H9 (cell line): ENCODE results near the gene KIF11. TPM values are rescaled to one million over a fixed set of nuclear protein-coding genes. Genes with fewer than 3 reads are reported as not detected.

Experiments
- DNase-seq: peaks from one replicate; pipeline ENCODE4 v3.0.0-alpha.2; 2017
- H2AFZ ChIP-seq: one replicate; pipeline ENCODE4 v1.6.1; 2013; ENCODE audit warnings: mild to moderate bottlenecking, low read length, control low read depth, moderate library complexity
- H2AK5ac ChIP-seq: 2 replicates; pipeline ENCODE4 v1.6.1; 2013; ENCODE audit warnings: low read length, control low read depth, mixed read lengths; ENCODE audit not compliant: insufficient read length
- H2BK120ac ChIP-seq: one replicate; pipeline ENCODE4 v1.6.1; 2013; ENCODE audit warnings: low read depth, mild to moderate bottlenecking, low read length, control low read depth, inconsistent platforms; ENCODE audit not compliant: poor library complexity, severe bottlenecking
- H2BK12ac ChIP-seq: 2 replicates; pipeline ENCODE4 v1.6.1; 2013; ENCODE audit warnings: low read length, control low read depth, mixed read lengths, low read depth; ENCODE audit not compliant: insufficient read length
- H2BK15ac ChIP-seq: 2 replicates; pipeline ENCODE4 v1.6.1; 2013; ENCODE audit warnings: low read depth, low read length, control low read depth
- H2BK20ac ChIP-seq: one replicate; pipeline ENCODE4 v1.6.1; 2013; ENCODE audit warnings: low read depth, mild to moderate bottlenecking, low read length, control low read depth, inconsistent platforms; ENCODE audit not compliant: poor library complexity, severe bottlenecking
- H2BK5ac ChIP-seq: 2 replicates; pipeline ENCODE4 v1.6.1; 2013; ENCODE audit warnings: low read length, control low read depth, mixed read lengths; ENCODE audit not compliant: insufficient read length
- H3K14ac ChIP-seq: 2 replicates; pipeline ENCODE4 v1.6.1; 2013; ENCODE audit warnings: low read length, control low read depth; ENCODE audit not compliant: insufficient read depth
- H3K18ac ChIP-seq: 2 replicates; pipeline ENCODE4 v1.6.1; 2013; ENCODE audit warnings: low read depth, mild to moderate bottlenecking, mixed read lengths, low read length, control low read depth; ENCODE audit not compliant: insufficient read length
- H3K23ac ChIP-seq: 2 replicates; pipeline ENCODE4 v1.6.1; 2013; ENCODE audit warnings: low read length, control low read depth, mixed read lengths, low read depth; ENCODE audit not compliant: insufficient read length
- H3K23me2 ChIP-seq: 2 replicates; pipeline ENCODE4 v1.6.1; 2013; ENCODE audit warnings: low read depth, mild to moderate bottlenecking, mixed read lengths, low read length, control low read depth; ENCODE audit not compliant: insufficient read length, poor library complexity, severe bottlenecking
- H3K27ac ChIP-seq: 2 replicates; pipeline ENCODE4 v1.5.1; 2013; ENCODE audit warnings: low read length, control low read depth, mixed read lengths, low read depth; ENCODE audit not compliant: insufficient read length
- H3K27me3 ChIP-seq: 2 replicates; pipeline ENCODE4 v1.6.1; 2013; ENCODE audit warnings: low read length, control low read depth, inconsistent platforms; ENCODE audit not compliant: insufficient read depth
- H3K4ac ChIP-seq: 2 replicates; pipeline ENCODE4 v1.6.1; 2013; ENCODE audit warnings: low read depth, mild to moderate bottlenecking, control low read depth, inconsistent platforms, low read length, moderate library complexity
- H3K4me1 ChIP-seq: 2 replicates; pipeline ENCODE4 v1.6.1; 2013; ENCODE audit warnings: low read length, control low read depth, inconsistent platforms; ENCODE audit not compliant: insufficient read depth
- H3K4me2 ChIP-seq: 2 replicates; pipeline ENCODE4 v1.6.1; 2013; ENCODE audit warnings: low read length, control low read depth, mixed read lengths; ENCODE audit not compliant: insufficient read length, insufficient read depth
- H3K56ac ChIP-seq: 2 replicates; pipeline ENCODE4 v1.6.1; 2013; ENCODE audit warnings: low read depth, mild to moderate bottlenecking, mixed read lengths, low read length, control low read depth; ENCODE audit not compliant: insufficient read length
- H3K79me1 ChIP-seq: 2 replicates; pipeline ENCODE4 v1.6.1; 2013; ENCODE audit warnings: low read depth, mild to moderate bottlenecking, moderate library complexity, low read length, control low read depth, inconsistent platforms; ENCODE audit not compliant: insufficient read depth, poor library complexity, severe bottlenecking
- H3K79me2 ChIP-seq: 2 replicates; pipeline ENCODE4 v1.6.1; 2013; ENCODE audit warnings: low read length, control low read depth, inconsistent platforms; ENCODE audit not compliant: insufficient read depth
- H3K9ac ChIP-seq: 2 replicates; pipeline ENCODE4 v1.6.1; 2013; ENCODE audit warnings: low read length, control low read depth, mixed read lengths; ENCODE audit not compliant: insufficient read length; ENCODE audit errors: extremely low read depth
- H3K9me3 ChIP-seq: one replicate; pipeline ENCODE4 v1.6.1; 2013; ENCODE audit warnings: low read depth, low read length, inconsistent platforms; ENCODE audit not compliant: control insufficient read depth
- H3T11ph ChIP-seq: one replicate; pipeline ENCODE4 v1.6.1; 2013; ENCODE audit warnings: mild to moderate bottlenecking, low read length, control low read depth, inconsistent platforms
- H4K20me1 ChIP-seq: one replicate; pipeline ENCODE4 v1.6.1; 2013; ENCODE audit not compliant: control insufficient read depth, insufficient read length, insufficient read depth
- H4K5ac ChIP-seq: 2 replicates; pipeline ENCODE4 v1.6.1; 2013; ENCODE audit warnings: low read depth, mild to moderate bottlenecking, mixed read lengths, low read length, control low read depth; ENCODE audit not compliant: insufficient read length
- H4K8ac ChIP-seq: replicated peaks from 2 replicates; pipeline ENCODE4 v1.6.1; 2013; ENCODE audit warnings: low read length, control low read depth, mixed read lengths, low read depth; ENCODE audit not compliant: insufficient read length
- H4K91ac ChIP-seq: 2 replicates; pipeline ENCODE4 v1.6.1; 2013; ENCODE audit warnings: low read depth, mild to moderate bottlenecking, moderate library complexity, mixed read lengths, low read length, control low read depth; ENCODE audit not compliant: insufficient read length
- H3K27ac Mint-ChIP-seq, 3 experiments: 2 replicates in 2 of 3; 3 replicates in 1 of 3; pipeline ENCODE4 v1.8.0; 2020 to 2021; ENCODE audit warnings: mixed read lengths in 3 of 3, mild to moderate bottlenecking in 1 of 3, moderate library complexity in 1 of 3
- H3K27me3 Mint-ChIP-seq: 2 replicates; pipeline ENCODE4 v1.8.0; 2021; ENCODE audit warnings: low read depth, mild to moderate bottlenecking, moderate library complexity, mixed read lengths
- H3K36me3 Mint-ChIP-seq, 3 experiments: 2 replicates in 2 of 3; 3 replicates in 1 of 3; pipeline ENCODE4 v1.8.0; 2020 to 2021; ENCODE audit warnings: low read depth in 3 of 3, mixed read lengths in 3 of 3; ENCODE audit not compliant: insufficient read depth in 1 of 3
- H3K4me1 Mint-ChIP-seq, 2 experiments: 2 replicates each; pipeline ENCODE4 v1.8.0; 2020; ENCODE audit warnings: mixed read lengths in 2 of 2
- H3K4me3 Mint-ChIP-seq, 2 experiments: 2 replicates in 1 of 2; 3 replicates in 1 of 2; pipeline ENCODE4 v1.8.0; 2020 to 2021; ENCODE audit warnings: mild to moderate bottlenecking in 2 of 2, mixed read lengths in 2 of 2, moderate library complexity in 1 of 2
- H3K9me3 Mint-ChIP-seq, 2 experiments: 2 replicates in 1 of 2; 3 replicates in 1 of 2; pipeline ENCODE4 v1.8.0; 2020; ENCODE audit warnings: mild to moderate bottlenecking in 2 of 2, mixed read lengths in 2 of 2, moderate library complexity in 1 of 2
- CTCF ChIP-seq: fragments of 200-600 bp; sonication (generic); conservative IDR thresholded peaks from 3 replicates; pipeline ENCODE4 v1.8.0; 2021; ENCODE audit warnings: antibody characterized with exemption, mild to moderate bottlenecking
- WGBS: extraction: QIAGEN DNeasy Blood & Tissue Kit; methylation state at CpG from one replicate; pipeline ENCODE4 v1.1.7; 2013; ENCODE audit warnings: missing lambda C conversion rate, low lambda C conversion rate, mixed read lengths; ENCODE audit not compliant: insufficient read length; ENCODE audit errors: extremely low coverage; 5-methylcytosine and 5-hydroxymethylcytosine counted together
- total RNA-seq: library from RNA; stranded (reverse); gene quantifications from 2 replicates; pipeline ENCODE4 v1.2.1, GENCODE V29; 2021

KIF11 gene
- total RNA-seq, 1 experiment from 2014 or later = 54.4 TPM

DNA sequence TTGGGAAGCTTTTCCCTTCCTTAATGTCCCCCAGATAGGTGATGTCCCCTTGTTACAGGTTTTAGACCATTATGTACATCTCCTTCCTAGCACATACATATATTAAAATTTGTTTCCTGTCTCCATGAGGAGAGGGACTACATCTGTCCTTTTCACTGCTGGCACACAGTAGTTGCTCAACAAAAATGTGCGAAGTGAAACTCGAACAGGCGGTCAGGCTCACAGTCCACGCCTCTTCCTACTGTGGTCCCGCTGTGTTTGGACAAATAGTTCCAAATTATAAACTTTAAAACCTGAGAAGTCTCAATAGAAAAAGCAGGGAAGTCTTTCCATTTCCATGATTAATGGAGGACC lies 95.6 kb downstream of the KIF11 start:
- no peak overlapping the region for H2AFZ ChIP-seq
- H3K9ac ChIP-seq = no peak overlapping the region
- peaks cover 37% of the 10 kb centered on the region; the same call in 1 of the 2 replicates for H3K27me3 ChIP-seq
- H3K27me3 Mint-ChIP-seq = peaks cover 80% of the 10 kb centered on the region
- H3K23me2 ChIP-seq = peaks cover 33% of the 10 kb centered on the region
- no peak overlapping the region for H3K18ac ChIP-seq
- TF ChIP-seq CTCF = no peak
- H3K9me3 ChIP-seq = no peaks in the 10 kb centered on the region
- H3K14ac ChIP-seq = no peak overlapping the region
- no peak overlapping the region for H2BK5ac ChIP-seq
- H2AK5ac ChIP-seq = no peak overlapping the region
- no peak overlapping the region for H3K4ac ChIP-seq
- H3K4me2 ChIP-seq = peak overlapping the region; percentile 62
- no peak overlapping the region for H4K91ac ChIP-seq
- H4K20me1 ChIP-seq = no peaks in the 10 kb centered on the region
- no peak overlapping the region for H3K27ac Mint-ChIP-seq
- H3T11ph ChIP-seq = no peak overlapping the region
- H3K4me3 Mint-ChIP-seq = peak overlapping the region; percentile 55 to 83
- no peaks in the 10 kb centered on the region for H3K79me2 ChIP-seq
- peaks cover 0 to 8% of the 10 kb centered on the region in 2 experiments; a peak in 3 of 5 replicates for H3K9me3 Mint-ChIP-seq
- peaks cover 20 to 28% of the 10 kb centered on the region in 2 experiments for H3K4me1 Mint-ChIP-seq
- no CpG with 5 or more reads among the region's 5 CpGs for WGBS
- H3K23ac ChIP-seq = no peak overlapping the region
- H3K27ac ChIP-seq = no peak overlapping the region
- H3K36me3 Mint-ChIP-seq = peaks cover 0 to 2% (median 0%) of the 10 kb centered on the region in 3 experiments; a peak in 2 of 7 replicates
- H3K4me1 ChIP-seq = no peaks in the 10 kb centered on the region; the same call in 1 of the 2 replicates
- H3K79me1 ChIP-seq = no peaks in the 10 kb centered on the region
- H3K56ac ChIP-seq = no peak overlapping the region
- DNase-seq = no peak
- H2BK12ac ChIP-seq = no peak overlapping the region
- H2BK15ac ChIP-seq = no peak overlapping the region
- H2BK20ac ChIP-seq = no peak overlapping the region
- no peak overlapping the region for H4K8ac ChIP-seq
- no peak overlapping the region for H4K5ac ChIP-seq
- H2BK120ac ChIP-seq = no peak overlapping the region
